ELF-1 (cell line): ENCODE data around the gene ZNF74.
A peak's percentile ranks its signal among the peaks of the same experiment; 100 is the strongest.
"Not testable (repeated sequence)": the region's sequence is repeated elsewhere in the genome, so short reads cannot be mapped to it uniquely, and the experiment has no call there.

Experiments used
- DNase-seq: peaks from one replicate; pipeline ENCODE4 v3.0.0-alpha.2; 2016; ENCODE audit warnings: low read depth, low spot score

Gene ZNF74

DNA sequence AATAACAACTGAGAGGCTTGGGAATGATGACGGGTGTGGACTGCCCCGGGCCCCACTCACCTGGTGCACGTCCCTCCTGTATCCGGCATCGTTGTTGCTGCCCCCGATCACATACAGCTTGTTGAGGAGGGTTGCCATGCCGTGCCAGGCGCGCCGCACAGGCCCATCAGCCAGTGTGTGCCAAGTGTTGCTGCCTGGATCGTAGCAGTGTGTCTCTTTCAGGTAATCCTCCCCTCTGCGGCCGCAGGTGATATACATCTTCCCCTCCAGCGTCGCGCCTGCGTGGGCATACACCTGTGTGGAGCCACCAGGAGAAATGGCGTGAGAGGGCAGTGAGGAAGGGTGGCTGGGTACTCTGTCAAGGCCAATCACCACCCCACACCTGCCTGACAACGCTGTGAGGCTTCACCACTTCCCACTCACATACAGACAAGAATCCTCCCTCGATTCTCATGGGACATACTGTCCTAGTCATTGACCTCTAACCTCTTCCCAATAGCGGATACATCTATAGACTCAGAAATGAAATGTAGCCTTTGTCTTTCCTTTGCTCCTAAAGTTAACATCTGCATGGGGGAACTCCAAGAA, 52.5 kb downstream of the ZNF74 start:
- no peak for DNase-seq

- no peak for DNase-seq
These were observed 54.7 kb downstream of the ZNF74 start for GRCh38 chr22:20448630-20449029.

DNA sequence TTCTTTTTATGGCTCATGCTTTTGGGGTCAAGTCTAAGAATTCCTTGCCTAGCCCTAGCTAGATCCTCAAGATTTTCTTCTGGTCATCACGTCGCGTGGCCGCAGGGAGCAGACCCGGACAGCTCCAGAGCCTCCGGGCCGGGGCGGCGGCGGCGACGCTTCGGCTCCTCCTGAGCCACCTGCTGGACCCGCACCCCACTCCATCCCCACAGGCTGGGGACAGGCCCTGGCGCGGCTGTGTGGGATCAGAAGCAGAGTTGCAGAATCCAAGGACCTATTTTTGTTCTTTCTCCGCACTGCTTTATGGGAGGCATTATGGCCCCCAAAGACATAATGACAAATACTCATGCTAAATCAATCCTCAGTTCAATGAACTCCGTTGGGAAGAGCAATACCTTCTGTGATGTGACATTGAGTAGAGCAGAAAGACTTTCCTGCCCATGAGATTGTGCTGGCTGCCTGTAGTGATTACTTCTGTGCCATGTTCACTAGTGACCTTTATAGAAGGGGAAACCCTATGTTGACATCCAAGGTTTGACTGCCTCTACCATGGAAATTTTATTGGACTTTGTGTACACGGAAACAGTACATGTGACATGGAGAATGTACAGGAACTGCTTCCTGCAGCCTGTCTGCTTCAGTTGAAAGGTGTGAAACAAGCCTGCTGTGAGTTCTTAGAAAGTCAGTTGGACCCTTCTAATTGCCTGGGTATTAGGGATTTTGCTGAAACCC, 56.0 kb downstream of the ZNF74 start:
- DNase-seq, result no peak

GRCh38 chr22:20450551-20450906, 56.6 kb downstream of the ZNF74 start:
- DNase-seq, result no peak

- DNase-seq, result not testable (repeated sequence)
These were observed 57.3 kb downstream of the ZNF74 start for GRCh38 chr22:20451129-20451778.

GRCh38 chr22:20451920-20452319, 58.0 kb downstream of the ZNF74 start:
- no peak for DNase-seq

- DNase-seq, result no peak
These were observed 59.3 kb downstream of the ZNF74 start for GRCh38 chr22:20453222-20453621.

DNA sequence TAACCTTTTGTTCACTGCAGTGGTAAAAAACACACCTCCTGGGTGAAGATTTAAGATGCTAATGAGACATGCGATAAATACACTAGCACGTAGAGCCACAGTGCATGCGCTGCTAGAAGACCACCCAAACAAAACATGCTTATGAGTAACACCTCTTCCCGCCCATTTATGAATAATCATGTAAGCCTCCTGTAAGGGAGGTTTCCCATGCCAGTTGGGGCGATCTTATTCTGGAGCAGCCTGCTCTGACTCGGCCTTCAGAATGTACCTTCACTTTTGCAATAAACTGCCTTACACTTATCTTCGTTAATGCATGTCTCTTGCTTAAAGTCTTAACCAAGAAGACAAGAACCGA, 61.7 kb downstream of the ZNF74 start:
- no peak for DNase-seq

GRCh38 chr22:20456064-20456721, 62.2 kb downstream of the ZNF74 start:
- DNase-seq, result peak; percentile 91

- no peak for DNase-seq
These were observed 62.7 kb downstream of the ZNF74 start for GRCh38 chr22:20456722-20457076.

DNA sequence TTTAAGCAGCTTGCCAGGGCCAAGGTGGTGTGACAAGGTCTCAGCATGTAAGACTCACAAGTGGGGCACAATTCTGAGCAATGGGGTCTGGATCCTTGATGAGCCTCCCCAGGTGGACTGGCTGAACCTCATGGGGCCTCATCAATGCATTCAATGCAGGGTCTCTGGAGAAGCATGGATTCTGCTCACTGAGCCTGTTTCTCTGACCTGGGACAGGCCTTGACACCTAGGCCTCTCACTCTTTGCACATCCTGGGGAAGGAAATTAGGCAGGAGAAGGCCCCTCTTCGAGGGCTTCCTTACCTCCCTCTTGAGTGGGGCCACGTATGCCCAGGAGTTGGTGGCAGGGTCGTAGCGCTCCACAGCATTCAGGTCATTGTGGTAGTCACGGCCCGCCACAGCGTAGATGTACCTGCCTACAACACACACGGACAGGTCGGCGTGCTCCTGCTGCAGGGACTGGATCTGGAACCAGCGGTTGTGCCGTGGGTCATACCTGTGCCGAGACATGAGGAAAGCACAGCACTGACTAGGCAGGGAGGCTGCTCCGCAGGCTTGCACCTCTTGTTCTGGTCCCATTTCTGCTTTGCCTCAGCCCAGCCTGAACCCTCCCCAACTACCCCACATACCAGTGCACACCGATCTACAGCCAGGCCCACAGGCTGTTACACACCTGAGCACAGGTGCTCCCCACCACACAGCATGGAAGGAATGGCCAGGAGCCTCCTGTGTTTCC, 63.7 kb downstream of the ZNF74 start:
- DNase-seq, result no peak
